Measurements from ENCODE around the gene NDUFAF8. TPM values are rescaled to one million over a fixed set of nuclear protein-coding genes. Genes with fewer than 3 reads are reported as not detected.

NDUFAF8 gene
- total RNA-seq: 10 to 100 TPM; 10.7 to 34.0 TPM

GRCh38 chr17:81238815-81239713, at the start of gene NDUFAF8, which contains the start of gene TEPSIN:
Gene NDUFAF8 (plus strand): TSS chr17:81239318. CDS start chr17:81239364, 46 bp downstream.
Gene TEPSIN (minus strand): TSS chr17:81239055. CDS start chr17:81239033, 22 bp downstream.

GRCh38 chr17:81222906-81223761, 16.0 kb upstream of the NDUFAF8 start, which contains the start of gene CEP131:
Gene CEP131 (minus strand): TSS chr17:81222965. CDS start chr17:81220056, 2,909 bp downstream.

Other genes with a start within 250 kb of the NDUFAF8 start
- 10 to 100 TPM; 14.8 to 24.6 TPM for gene CHMP6, start 247.5 kb upstream of the NDUFAF8 start, total RNA-seq
- gene BAIAP2, start 204.2 kb upstream of the NDUFAF8 start, total RNA-seq: 10 to 100 TPM; 61.6 to 75.9 TPM
- gene PVALEF, start 73.8 kb upstream of the NDUFAF8 start, total RNA-seq: under 1 TPM in 1 of 2 donors, not detected in 1; under 0.01 TPM
- 10 to 100 TPM; 16.0 to 50.6 TPM for gene AATK, start 73.1 kb upstream of the NDUFAF8 start, total RNA-seq
- 10 to 100 TPM in 1 of 2 donors, 1 to 10 TPM in 1; 6.5 to 17.6 TPM for gene CEP131, start 16.4 kb upstream of the NDUFAF8 start, total RNA-seq
- 10 to 100 TPM; 15.0 to 32.3 TPM for gene TEPSIN, start 263 bp upstream of the NDUFAF8 start, total RNA-seq
- 10 to 100 TPM; 59.9 to 78.8 TPM for gene SLC38A10, start 56.0 kb downstream of the NDUFAF8 start, total RNA-seq
- gene BAHCC1, start 156.1 kb downstream of the NDUFAF8 start, total RNA-seq: 10 to 100 TPM; 19.3 to 21.3 TPM